GM18511 (cell line): ENCODE measurements around the gene SCARB2.

Experiments
- ATAC-seq: cut with Tn5 transposase; IDR thresholded peaks from one replicate; pipeline ENCODE4 v1.9.1; 2021; ENCODE audit warnings: mild to moderate bottlenecking, moderate library complexity; ENCODE audit not compliant: unreplicated experiment

The SCARB2 gene

DNA sequence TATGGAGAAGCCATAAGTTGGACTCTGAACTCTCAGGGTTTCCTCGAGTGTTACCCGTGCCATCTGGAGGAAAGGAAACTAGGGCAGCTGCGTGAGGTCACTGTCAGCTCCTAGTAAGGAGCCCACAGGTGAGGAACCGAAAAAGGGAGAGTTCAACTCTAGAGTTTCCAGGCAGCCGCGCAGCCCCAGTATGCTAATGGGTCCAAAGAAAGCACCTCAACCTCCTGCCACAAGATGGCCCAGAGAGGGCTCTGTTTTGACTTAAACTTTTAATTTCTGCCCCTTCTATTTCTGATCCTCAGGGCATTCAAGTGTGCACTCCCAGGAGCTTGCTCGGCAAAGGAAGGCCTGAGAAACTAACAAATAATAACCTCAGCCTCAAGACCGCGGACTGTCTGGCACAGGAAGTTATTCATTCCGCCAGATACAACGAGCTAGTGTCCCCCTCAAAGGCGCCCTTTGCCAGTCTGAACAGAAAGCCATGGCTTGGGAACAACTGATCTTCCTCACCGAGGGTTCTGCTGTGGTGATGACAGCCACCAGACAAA is 13.9 kb downstream of the SCARB2 start:
- peak; percentile 92 for ATAC-seq

DNA sequence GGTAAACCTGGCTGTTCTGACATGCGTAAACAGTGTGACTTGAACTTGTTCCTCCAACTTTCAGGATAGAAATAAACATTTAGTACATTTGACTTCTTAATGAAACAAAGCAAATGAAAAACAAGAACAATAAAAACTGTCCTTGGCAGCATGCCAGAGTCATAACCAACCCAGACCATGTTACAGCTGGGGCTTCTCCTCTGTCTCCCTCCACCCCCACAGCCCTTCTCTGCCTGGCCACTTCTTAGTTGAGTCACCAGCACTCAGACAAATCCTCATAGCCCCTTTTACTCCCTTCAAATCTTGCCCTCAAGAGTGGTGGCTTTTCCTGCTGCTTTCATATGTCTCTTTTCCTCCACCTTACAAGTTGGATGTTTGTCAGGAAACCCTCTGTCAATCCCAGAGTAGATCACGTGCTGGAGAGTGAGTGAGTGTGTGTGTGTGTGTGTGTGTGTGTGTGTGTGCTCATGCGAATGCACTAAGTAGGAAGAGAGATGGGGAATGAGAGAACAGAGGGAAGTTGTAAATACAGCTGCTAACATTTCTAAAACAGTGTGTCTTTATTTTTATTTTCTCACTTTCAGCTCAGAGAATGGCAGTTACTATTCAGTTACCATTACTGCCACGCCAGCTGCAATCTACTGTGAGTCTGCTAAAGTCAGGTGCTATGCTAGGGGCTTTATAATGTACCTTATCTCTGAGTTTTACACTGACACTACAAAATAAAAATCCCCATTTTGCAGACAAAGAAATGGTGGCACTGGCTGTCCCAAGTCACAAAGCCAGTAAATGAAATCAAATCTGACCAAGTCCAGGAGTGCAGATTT is 15.0 kb downstream of the SCARB2 start:
- ATAC-seq = peak; percentile 43

DNA sequence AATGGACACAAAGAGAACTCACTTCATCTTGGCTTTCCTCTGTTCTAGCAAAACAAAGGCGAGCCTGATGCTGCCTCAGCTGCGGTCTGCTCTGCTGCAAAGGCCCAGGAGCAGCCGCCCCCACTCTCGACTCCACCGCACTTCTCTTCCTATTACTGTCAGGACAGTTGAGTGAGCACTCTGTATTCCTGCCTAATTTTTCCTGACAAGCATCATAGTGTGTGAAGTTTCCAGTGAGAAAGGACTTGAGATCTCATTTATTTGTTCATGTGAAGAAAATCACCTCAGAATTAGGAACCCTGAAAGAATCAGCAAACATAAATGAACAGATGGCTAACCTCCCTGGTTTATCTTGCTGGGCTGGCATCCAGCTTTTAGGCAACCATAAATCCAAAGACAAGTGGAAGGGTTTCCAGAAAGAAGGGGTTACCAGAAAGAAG is 15.6 kb downstream of the SCARB2 start:
- no peak for ATAC-seq

DNA sequence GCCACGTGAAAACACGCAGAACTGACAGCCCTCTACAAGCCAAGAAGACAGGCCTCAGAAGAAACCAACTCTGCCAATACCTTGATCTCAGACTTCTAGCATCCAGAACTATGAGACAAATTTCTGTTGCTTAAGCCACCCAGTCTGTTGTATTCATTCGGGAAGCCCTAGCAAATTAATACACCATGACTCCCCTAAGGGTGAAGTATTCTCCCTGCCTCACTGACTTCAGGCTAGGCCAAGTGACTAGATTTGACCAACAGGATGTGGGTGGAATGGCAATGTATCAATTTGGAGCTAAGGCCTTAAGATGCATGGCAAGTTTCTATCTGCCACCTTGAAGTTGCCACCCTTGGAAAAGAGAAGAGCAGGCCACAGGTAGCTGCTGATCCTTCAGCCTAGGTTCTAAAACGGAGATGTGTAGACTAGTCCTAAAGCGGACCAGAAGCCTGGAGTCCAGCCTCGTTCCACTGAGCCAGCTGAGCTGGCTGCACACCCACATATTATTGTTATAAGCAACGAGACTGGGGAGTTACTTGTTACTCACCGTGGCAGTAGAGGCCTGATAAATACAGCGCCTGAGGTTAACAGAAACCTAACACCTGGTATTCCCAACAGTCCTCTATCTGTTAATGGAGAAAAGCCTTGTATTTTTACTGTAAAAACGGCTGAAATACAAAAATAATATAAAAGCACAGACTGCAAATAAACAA is 16.4 kb downstream of the SCARB2 start:
- no peak for ATAC-seq

DNA sequence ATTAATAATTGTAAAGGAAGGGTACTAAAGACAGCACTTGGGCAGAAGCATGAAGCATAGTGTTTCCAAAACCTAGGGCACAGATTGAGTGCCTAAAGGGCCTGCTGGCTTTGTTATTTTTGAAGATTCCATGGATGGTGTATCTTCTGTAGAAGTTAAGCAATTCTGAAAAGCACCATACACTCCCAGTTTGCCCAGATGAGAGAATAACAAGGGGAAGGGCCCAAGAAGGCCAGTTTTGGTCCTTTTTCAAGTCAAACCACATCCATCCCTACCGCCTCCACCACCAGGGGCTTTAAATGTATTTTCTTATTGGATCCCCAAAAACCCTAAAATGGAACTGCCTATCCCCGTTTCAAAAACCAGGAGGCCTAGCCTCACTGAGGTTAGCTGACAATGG is 17.2 kb downstream of the SCARB2 start:
- ATAC-seq = no peak

DNA sequence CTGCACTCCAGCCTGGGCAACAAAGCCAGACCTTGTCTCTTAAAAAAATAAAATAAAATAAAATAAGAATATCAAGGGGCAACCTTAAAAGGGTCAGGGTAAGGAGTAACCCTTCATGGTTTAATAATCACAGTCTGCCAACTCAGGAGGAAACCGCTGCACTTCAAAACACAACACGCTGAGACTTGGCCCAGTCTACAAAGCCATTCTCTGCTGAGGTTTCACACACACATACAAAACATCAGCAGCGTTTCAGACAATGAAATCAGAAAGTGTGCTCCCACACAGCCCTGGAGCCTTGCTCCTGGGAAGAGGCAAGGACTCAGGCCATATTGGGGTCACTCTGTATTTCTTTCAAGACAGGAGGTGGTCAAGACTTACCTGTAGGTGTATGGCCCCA is 18.3 kb downstream of the SCARB2 start:
- no peak for ATAC-seq

DNA sequence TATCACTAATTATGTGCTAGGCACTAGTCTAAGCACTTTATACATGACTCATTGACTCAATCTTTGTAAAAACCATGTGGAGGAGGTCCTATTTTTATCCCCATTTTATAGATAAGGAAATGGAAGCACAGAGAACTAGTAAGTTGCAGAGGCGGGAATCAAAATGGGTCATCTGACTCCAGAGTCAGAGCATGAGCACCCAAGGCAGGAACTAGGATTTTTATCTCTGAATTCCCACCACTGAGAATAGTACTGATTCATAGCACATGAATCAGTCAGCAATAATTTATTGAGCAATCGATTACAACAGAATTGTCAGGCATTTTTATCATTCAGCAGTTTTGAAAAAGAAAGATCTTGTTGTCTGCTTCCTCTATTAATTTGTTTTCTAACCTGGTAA is 19.3 kb downstream of the SCARB2 start:
- ATAC-seq = no peak

DNA sequence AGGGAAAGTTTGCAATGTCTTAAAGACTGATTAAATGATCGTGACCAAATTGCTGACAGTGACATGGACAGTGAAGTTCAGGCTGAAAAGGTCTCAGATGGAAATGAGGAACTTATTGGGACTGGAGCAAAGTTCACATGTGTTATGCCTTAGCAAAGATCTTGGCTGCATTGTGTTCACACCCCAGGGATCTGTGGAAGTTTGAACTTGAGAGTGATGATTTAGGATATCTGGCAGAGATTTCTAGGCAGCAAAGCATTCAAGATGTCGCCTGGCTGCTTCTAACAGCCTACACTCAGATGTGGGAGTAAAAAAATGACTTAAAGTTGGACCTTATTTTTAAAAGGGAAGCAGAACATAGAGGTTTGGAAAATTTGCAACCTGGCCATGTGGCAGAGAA is 21.4 kb downstream of the SCARB2 start:
- no peak for ATAC-seq

DNA sequence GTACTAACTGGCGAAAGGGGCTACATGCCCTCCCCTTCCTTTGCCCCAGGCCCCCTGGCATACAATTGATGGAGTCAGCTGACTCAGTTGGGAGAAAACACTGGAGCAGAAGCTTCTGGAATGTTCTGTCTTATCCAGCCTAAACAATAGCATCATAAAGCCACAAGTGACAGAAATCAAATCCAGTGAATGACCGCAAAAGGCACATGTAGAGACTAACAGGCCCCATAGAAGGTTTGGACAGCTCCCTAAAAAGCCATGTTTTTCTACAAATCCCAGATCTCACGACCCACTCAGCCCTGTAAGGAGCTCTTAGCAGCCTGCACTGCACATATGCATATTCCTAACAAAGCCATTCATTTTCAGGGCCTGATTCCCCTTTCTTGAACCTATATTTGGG is 25.1 kb downstream of the SCARB2 start:
- no peak for ATAC-seq

DNA sequence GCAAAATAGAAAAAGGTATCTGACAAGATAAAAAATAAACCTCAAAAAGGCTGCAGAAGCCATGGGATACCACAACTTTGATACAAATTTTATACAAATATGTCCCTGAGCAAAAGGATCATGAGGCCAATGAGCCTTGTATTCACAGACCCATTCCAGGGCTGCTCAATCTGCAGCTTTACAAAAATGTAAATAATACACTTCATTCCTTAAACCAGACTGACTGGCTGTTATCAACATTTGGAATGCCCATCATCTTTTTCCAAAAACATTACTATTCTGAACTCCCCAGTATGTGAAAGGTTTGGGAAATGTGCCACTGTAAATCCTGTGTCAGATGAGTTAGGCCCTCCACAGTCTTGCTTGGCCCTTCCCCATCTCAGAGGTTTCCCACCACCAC is 25.5 kb downstream of the SCARB2 start:
- ATAC-seq = no peak

DNA sequence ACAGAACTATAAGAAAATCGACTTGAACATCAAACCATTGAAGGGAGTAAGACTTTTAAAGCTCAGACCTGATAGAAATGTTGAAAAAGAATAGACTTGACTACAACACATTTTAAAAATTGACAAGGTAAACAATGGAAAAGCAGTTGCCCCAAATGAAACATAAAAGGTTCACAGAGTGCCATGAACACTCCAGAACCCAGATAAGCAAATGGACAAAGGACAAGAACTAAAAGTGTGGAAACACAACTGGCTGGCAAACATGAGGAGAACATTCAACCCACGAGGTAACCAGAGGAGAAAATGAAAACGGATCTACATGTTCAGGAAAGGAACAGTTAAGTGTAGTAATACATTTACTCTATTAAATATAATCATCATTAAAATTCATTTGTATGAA is 26.5 kb downstream of the SCARB2 start:
- no peak for ATAC-seq

DNA sequence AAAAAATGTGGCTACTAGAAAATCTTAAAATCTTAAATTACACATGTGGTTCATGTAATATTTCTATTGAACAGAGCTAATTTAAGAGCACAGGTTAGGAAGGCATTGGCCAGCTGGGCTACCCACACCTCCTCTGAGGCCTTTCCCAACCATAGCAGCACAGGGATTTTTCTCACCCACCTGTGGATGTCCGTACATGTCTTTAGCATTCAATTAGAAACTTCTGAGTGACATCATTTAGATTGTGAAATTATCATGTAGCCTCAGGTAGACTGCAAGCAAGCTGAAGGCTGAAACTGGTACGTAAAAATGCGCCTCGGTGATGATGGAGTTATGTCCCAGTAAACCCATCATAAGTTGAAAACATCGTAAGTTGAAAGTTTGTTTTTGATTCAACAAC is 31.2 kb downstream of the SCARB2 start:
- no peak for ATAC-seq

DNA sequence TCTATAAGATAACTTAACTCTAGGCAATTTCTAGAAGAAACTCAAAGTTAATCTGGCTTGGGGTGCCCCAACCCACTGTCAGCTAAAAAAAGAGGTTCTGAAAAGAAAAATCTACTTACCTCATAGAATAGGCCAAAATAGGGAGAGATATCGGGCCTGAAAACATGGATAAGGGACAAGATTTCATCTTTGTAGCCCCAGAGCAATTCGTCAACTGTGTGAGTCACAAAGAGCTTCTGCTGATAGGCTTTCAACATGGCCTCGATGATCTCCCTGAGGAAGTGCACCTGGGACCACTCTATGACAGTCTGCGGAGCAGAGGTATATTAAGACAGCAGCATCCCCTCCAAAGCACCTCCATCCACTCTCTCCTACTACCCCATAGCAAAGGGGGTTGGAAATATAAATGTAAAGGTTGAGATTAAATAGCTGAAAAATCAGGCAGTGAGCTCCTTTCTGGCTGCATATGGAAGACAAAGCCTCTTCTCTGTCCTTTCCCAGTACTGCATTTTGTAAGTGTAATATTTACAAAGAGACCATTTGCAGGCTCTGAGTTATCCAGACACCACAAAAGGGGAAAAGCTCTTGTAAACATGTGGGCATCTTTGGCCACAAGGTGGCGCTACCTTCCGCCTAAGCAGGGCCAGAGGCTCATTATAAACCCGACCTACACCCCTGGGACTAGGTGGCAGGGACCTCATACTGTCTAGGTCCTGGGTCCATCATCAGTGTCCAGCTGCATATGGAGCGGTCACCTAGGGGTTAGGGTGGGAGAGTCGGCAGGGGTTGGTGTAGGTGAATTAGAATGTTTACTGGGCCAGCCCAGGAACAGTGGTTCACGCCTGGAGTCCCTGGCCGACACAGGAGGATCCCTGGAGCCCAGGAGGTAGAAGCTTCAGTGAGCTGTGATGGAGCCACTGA is 34.0 kb downstream of the SCARB2 start:
- ATAC-seq = peak; percentile 86

DNA sequence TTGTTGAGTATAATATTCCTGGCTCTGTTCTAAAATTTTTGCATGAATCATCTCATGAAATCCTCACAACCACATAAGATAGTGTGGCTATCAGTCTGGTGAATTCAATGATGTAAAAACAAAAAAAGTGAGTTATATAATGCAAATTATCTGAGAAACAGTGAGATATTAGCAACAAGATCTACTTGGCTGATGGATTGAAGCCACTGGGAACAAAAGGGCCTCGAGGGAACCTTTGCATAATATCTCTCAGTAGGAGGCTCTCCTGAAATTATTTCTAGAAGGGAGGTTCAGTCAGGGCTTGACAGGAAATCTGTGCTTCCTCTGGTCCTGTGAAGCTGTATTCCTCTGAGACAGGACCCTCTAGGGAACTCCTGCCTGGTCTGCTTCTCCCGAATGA is 35.3 kb downstream of the SCARB2 start:
- ATAC-seq = no peak

DNA sequence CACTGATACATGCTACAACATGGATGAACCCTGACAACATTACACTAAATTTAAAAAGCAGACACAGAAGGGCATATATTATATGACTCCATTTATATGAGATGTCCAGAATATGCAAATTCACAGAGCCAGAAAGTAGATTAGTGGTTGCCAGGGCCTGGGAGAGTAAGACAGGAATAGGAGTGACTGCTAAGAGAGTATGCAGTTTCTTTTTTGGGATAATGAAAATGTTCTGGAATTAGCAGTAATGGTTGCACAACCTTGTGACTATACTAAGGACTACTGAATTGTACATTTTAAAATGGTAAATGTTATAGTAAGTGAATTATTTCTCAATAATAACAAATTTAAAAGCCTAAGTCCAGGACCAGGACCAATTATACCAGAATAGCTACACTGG is 35.9 kb downstream of the SCARB2 start:
- ATAC-seq = no peak

DNA sequence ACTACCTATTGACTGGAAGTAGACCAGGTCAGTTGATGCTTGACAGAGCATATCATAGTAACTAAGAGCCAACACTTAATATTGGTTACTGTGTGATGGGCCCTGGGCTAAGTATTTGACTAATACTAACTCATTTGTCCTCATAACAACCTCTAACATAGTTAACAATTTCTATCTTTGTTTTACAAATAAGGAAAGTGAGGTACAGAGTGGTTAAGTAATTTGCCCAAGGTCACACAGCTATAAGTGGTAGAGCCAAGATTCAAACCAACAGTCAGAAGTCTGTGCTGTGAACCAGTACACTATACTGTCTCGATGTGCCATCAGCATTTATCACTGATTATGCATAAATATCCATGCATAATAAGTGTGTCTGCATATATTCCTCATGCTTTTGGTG is 38.3 kb downstream of the SCARB2 start:
- no peak for ATAC-seq

DNA sequence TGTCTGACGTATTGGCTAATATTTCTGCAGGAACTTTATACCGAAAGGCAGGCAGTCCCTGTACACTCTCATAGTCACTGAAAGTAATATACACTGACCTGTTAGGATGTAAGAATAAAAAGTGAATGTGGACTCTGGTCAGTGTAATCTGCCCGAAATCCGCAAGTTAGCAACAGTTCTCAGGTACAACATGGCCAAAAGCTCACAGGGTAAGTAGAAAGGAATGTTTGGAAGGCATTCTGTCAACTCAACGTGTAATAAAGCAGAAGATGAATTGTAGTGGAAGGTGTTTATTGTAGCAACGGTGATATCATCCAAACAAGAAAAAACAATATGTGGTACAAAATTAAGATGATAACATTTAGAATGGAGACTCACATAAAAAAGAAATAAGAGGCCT is 39.4 kb downstream of the SCARB2 start:
- no peak for ATAC-seq

DNA sequence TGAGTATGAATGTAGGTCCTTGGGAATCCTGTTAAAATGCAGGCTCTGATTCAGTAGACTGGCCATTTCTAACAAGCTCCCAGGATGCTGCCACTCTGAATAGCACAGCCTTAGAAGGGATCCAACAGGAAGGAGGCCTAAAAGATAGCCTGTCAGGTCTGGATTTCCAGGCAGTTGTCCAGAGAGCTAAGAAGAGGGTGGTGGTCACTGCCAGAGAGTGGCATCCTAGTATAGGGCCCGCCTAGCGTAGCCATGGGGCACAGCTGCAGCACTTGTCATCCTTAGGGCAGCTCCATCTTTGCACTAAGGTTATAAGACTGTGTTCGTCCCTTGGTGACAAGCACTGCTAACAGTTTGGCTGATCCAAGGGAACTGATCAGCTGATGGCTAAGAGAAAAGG is 44.9 kb downstream of the SCARB2 start:
- ATAC-seq = no peak

DNA sequence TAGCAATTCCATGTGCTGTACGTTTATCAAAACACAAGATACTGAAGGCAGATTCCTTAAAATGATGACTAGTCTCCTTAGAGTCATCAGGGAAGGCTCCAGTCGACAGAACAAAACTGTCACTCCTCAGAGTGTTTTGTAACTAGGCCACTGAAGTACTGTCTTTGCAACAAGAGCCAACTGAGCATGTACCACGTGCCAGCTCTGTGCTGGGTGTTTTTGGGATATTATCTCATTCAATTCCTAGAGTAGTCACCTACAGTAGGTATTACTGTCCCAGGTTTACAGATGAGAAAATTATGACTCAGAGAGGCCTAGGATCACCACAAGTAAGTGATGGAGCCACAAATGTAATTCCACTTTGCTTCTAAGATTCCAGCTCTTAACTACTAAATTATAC is 47.1 kb downstream of the SCARB2 start:
- no peak for ATAC-seq

DNA sequence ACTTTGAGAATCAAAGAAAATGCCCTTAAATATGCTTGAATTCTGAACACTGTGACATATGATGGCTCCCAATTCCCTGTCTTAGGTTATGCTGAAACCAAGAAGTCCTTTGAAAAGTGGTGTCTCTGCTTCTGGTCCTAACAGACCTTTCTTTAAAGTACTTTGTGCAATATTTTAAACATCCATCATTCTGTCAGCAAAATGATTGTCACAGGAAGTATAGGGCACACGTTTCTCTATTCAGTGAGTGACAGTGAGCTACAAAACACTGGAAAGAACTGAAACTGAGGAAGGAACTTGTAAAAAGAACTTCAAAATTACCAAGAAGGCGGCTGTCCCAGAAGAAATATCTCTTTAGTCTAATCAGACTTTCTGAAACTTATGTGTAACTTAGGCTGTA is 53.3 kb downstream of the SCARB2 start:
- no peak for ATAC-seq

DNA sequence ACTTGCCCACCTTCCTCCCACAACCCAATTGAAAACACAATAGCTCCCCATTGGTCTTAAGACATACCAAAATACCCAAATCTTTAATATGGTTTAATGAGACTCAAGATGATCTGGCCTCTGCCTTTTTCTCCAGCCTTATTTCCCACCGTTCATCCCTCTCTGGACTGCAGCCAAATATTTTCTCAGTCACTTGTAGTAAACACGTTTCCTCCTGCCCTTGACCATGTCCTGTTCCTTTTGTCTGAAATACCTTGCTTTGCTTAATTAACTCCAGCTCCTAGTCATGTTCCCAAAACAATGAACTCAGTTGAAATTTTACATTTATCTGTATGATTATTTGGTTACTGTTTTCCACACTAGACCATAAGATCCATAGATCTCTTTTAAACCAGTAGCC is 57.0 kb downstream of the SCARB2 start:
- ATAC-seq = no peak
